T-cell (primary cell): ENCODE data around the gene NGDN. TPM values are rescaled to one million over a fixed set of nuclear protein-coding genes. Genes with fewer than 3 reads are reported as not detected.

Experiments used
- ATAC-seq, 4 experiments: fragments of 200-7000 bp in 3 of 4; fragments of 150-1000 bp in 1 of 4; cut with Tn5 transposase; replicated peaks in 1 of 4; 1 replicate in 3 of 4; 2 replicates in 1 of 4; pipeline ENCODE4 v1.10.0; 2021; ENCODE audit warnings: moderate library complexity in 3 of 4, mild to moderate bottlenecking in 2 of 4, moderate number of reproducible peaks in 1 of 4
- CTCF ChIA-PET, 2 donors: fragments of 300-600 bp; sonication (Branson Sonifier 250); formaldehyde crosslinking; loops; one replicate each; lab custom pipeline; 2022; ENCODE audit warnings: antibody characterized with exemption in 2 of 2; lab: Charles Lee
- POLR2A ChIA-PET, 2 donors: fragments of 300-600 bp; sonication (Branson Sonifier 250); formaldehyde crosslinking; loops; one replicate each; lab custom pipeline; 2022; ENCODE audit warnings: antibody characterized with exemption in 2 of 2; lab: Charles Lee
- DNase-seq, 35 experiments: peaks; one replicate each; pipeline versions ENCODE4 v3.0.0 to v3.0.0-alpha.2; 2013 to 2023
- H3K27ac ChIP-seq: one replicate; pipeline ENCODE4 v1.5.1; 2013; ENCODE audit warnings: low read length
- H3K27me3 ChIP-seq, 2 experiments: replicated peaks in 1 of 2; 1 replicate in 1 of 2; 2 replicates in 1 of 2; pipeline versions ENCODE4 v1.6.1 to v1.7.0; 2013; ENCODE audit warnings: low read length in 1 of 2, mixed read lengths in 1 of 2; ENCODE audit not compliant: control insufficient read depth in 2 of 2, insufficient read depth in 2 of 2; ENCODE audit errors: extremely low read depth in 1 of 2
- H3K36me3 ChIP-seq, 2 donors: 1 replicate in 1 of 2; 2 replicates in 1 of 2; pipeline versions ENCODE4 v1.6.1 to v1.7.0; 2013; ENCODE audit warnings: low read length in 1 of 2; ENCODE audit not compliant: control insufficient read depth in 2 of 2, insufficient read depth in 1 of 2; ENCODE audit errors: extremely low read depth in 1 of 2
- H3K4me1 ChIP-seq, 2 experiments: 1 replicate in 1 of 2; 2 replicates in 1 of 2; pipeline versions ENCODE4 v1.6.1 to v1.7.0; 2013; ENCODE audit warnings: low read length in 2 of 2, mixed read lengths in 1 of 2; ENCODE audit not compliant: insufficient read depth in 2 of 2, control insufficient read depth in 1 of 2; ENCODE audit errors: extremely low read depth in 1 of 2
- H3K4me3 ChIP-seq, 2 donors: 1 replicate in 1 of 2; 2 replicates in 1 of 2; pipeline versions ENCODE4 v1.5.1 to v1.7.0; 2013; ENCODE audit warnings: mild to moderate bottlenecking in 2 of 2, low read length in 1 of 2, moderate library complexity in 1 of 2; ENCODE audit not compliant: control insufficient read depth in 1 of 2; ENCODE audit errors: extremely low read depth in 1 of 2
- H3K9me3 ChIP-seq: 2 replicates; pipeline ENCODE4 v1.7.0; 2013
- H3K27ac Mint-ChIP-seq, 2 donors: one replicate each; pipeline ENCODE4 v1.8.0; 2020 to 2021; ENCODE audit warnings: mild to moderate bottlenecking in 2 of 2, mixed read lengths in 2 of 2
- H3K27me3 Mint-ChIP-seq, 2 donors: one replicate each; pipeline ENCODE4 v1.8.0; 2021 to 2022; ENCODE audit warnings: mixed read lengths in 2 of 2
- H3K36me3 Mint-ChIP-seq: one replicate; pipeline ENCODE4 v1.8.0; 2021; ENCODE audit warnings: mixed read lengths
- H3K4me1 Mint-ChIP-seq, 3 donors: one replicate each; pipeline ENCODE4 v1.8.0; 2020 to 2022; ENCODE audit warnings: mixed read lengths in 3 of 3, mild to moderate bottlenecking in 1 of 3
- H3K4me3 Mint-ChIP-seq, 3 donors: one replicate each; pipeline ENCODE4 v1.8.0; 2020 to 2022; ENCODE audit warnings: mild to moderate bottlenecking in 3 of 3, mixed read lengths in 3 of 3, moderate library complexity in 3 of 3
- H3K9me3 Mint-ChIP-seq, 3 donors: one replicate each; pipeline ENCODE4 v1.8.0; 2020 to 2022; ENCODE audit warnings: mixed read lengths in 3 of 3
- WGBS: methylation state at CpG from one replicate; pipeline ENCODE4 v1.1.5; 2013; ENCODE audit warnings: missing lambda C conversion rate; ENCODE audit not compliant: insufficient coverage; 5-methylcytosine and 5-hydroxymethylcytosine counted together
- total RNA-seq, 35 experiments: library from RNA in 6 of 35; stranded (reverse) in 6 of 35; fragments of 120-200 nt in 1 of 35; gene quantifications; one replicate each; pipeline versions ENCODE4 v1.2.1 to v1.2.4 and lab custom pipeline; 2013 to 2026

Gene NGDN
- total RNA-seq, 5 donors from 2014 or later (not counting 1 experiment from before 2014, with no cell fraction given): 56.5 to 121 (median 63.7) TPM

GRCh38 chr14:23468704-23469126, 788 bp upstream of the NGDN start:
- no peaks in the 10 kb centered on the region for H3K27me3 Mint-ChIP-seq
- 89% methylated on average over 13 of the region's 15 CpGs for WGBS
- no peak overlapping the region for H3K4me3 Mint-ChIP-seq
- H3K9me3 Mint-ChIP-seq: no peaks in the 10 kb centered on the region
- ChIA-PET POLR2A (no interaction called here), CTCF (interaction anchor here in 1 of 2 donors (1.8 to 2.6 kb wide), 2 partner anchors 10 to 148 kb away, joined by 4 to 11 read pairs; partner anchors contain the start of gene PABPN1)
- ATAC-seq (peak in 2 of 4 experiments; percentile 2 to 4), DNase-seq (no peak)
- H3K27ac Mint-ChIP-seq: no peak overlapping the region
- H3K4me1 ChIP-seq: peaks cover 5 to 11% of the 10 kb centered on the region in 2 experiments
- H3K4me3 ChIP-seq: peak overlapping the region; percentile 42 to 77
- H3K27ac ChIP-seq: peak overlapping the region; percentile 79
- H3K36me3 Mint-ChIP-seq: peaks cover 9% of the 10 kb centered on the region
- H3K9me3 ChIP-seq: no peaks in the 10 kb centered on the region
- H3K4me1 Mint-ChIP-seq: peaks cover 6 to 11% (median 11%) of the 10 kb centered on the region in 3 donors
- peaks cover 4 to 30% of the 10 kb centered on the region in 2 donors for H3K36me3 ChIP-seq
- no peaks in the 10 kb centered on the region for H3K27me3 ChIP-seq

- ChIA-PET POLR2A (interaction anchor here in 1 of 2 donors (0.6 kb wide), 1 partner anchor 82 kb away, joined by 4 read pairs; no protein-coding TSS in a partner anchor), CTCF (interaction anchor here in 1 of 2 donors (1.0 to 2.6 kb wide), 4 partner anchors 8 to 645 kb away, joined by 3 to 11 read pairs (median 4); partner anchors contain the start of genes DCAF11 and NRL)
- Mint-ChIP-seq H3K27ac (no peak overlapping the region), H3K27me3 (no peaks in the 10 kb centered on the region), H3K9me3 (no peaks in the 10 kb centered on the region), H3K4me3 (no peak overlapping the region), H3K4me1 (peaks cover 6 to 11% (median 11%) of the 10 kb centered on the region in 3 donors), H3K36me3 (peaks cover 16% of the 10 kb centered on the region)
- DNase-seq (no peak), ATAC-seq (peak in 3 of 4 experiments; percentile 2 to 4 (median 2))
- 0% methylated on average over 2 of the region's 11 CpGs for WGBS
- H3K27ac ChIP-seq: peak overlapping the region; percentile 79
- peaks cover 5 to 11% of the 10 kb centered on the region in 2 experiments for H3K4me1 ChIP-seq
- H3K9me3 ChIP-seq: no peaks in the 10 kb centered on the region
- peak overlapping the region; percentile 77 to 87 for H3K4me3 ChIP-seq
- peaks cover 4 to 41% of the 10 kb centered on the region in 2 donors for H3K36me3 ChIP-seq
- H3K27me3 ChIP-seq: no peaks in the 10 kb centered on the region
These were observed 452 bp downstream of the NGDN start for GRCh38 chr14:23469906-23470403.

GRCh38 chr14:23470947-23471346, 1.4 kb downstream of the NGDN start:
- Mint-ChIP-seq H3K36me3 (peaks cover 24% of the 10 kb centered on the region), H3K27ac (peak overlapping the region in 1 of 2 donors; percentile 58), H3K9me3 (no peaks in the 10 kb centered on the region), H3K4me1 (peaks cover 6 to 11% (median 11%) of the 10 kb centered on the region in 3 donors), H3K27me3 (no peaks in the 10 kb centered on the region), H3K4me3 (no peak overlapping the region)
- peaks cover 5 to 11% of the 10 kb centered on the region in 2 experiments for H3K4me1 ChIP-seq
- WGBS: 60% methylated on average over 1 of the region's 1 CpG
- ChIA-PET CTCF (interaction anchor here in 1 of 2 donors (0.7 kb wide), 1 partner anchor 170 kb away, joined by 3 read pairs; no protein-coding TSS in a partner anchor), POLR2A (no interaction called here)
- no peaks in the 10 kb centered on the region for H3K27me3 ChIP-seq
- no peak for ATAC-seq
- no peak overlapping the region for H3K4me3 ChIP-seq
- no peak for DNase-seq
- H3K27ac ChIP-seq: no peak overlapping the region
- H3K9me3 ChIP-seq: no peaks in the 10 kb centered on the region
- H3K36me3 ChIP-seq: peaks cover 4 to 51% of the 10 kb centered on the region in 2 donors

- H3K9me3 Mint-ChIP-seq: no peaks in the 10 kb centered on the region
- POLR2A ChIA-PET: interaction anchor here (0.6 to 0.7 kb wide), 3 partner anchors 80 to 279 kb away, joined by 3 to 4 read pairs (median 3); no protein-coding TSS in a partner anchor
- H3K27ac Mint-ChIP-seq: peak overlapping the region in 1 of 2 donors; percentile 48
- Histone ChIP-seq H3K4me3 (no peak overlapping the region), H3K27ac (no peak overlapping the region), H3K4me1 (no peaks in the 10 kb centered on the region), H3K9me3 (no peaks in the 10 kb centered on the region), H3K27me3 (no peaks in the 10 kb centered on the region), H3K36me3 (peaks cover 9 to 61% of the 10 kb centered on the region in 2 donors)
- no CpG with 5 or more reads among the region's 5 CpGs for WGBS
- H3K36me3 Mint-ChIP-seq: peaks cover 43% of the 10 kb centered on the region
- no peak overlapping the region for H3K4me3 Mint-ChIP-seq
- DNase-seq (peak; percentile 9 to 81 (median 63)), ATAC-seq (peak; percentile 43 to 74 (median 68))
- H3K27me3 Mint-ChIP-seq: no peaks in the 10 kb centered on the region
- CTCF ChIA-PET: interaction anchor here (0.6 to 9.1 kb wide), 26 partner anchors 9 to 965 kb away, joined by 3 to 107 read pairs (median 4); partner anchors contain the start of genes AP1G2 (in 1 of the 2), NGDN (in 1 of the 2) and THTPA (in 1 of the 2)
- H3K4me1 Mint-ChIP-seq: peaks cover 7 to 18% (median 8%) of the 10 kb centered on the region in 3 donors
These were observed 8.7 kb downstream of the NGDN start for GRCh38 chr14:23478109-23478759.

GRCh38 chr14:23481362-23481970, 12.0 kb downstream of the NGDN start:
- DNase-seq: no peak
- no peak overlapping the region for H3K4me3 ChIP-seq
- CTCF ChIA-PET: interaction anchor here (0.6 to 9.1 kb wide), 2 partner anchors 57 to 78 kb away, joined by 10 to 107 read pairs; partner anchors contain the start of gene THTPA (in 1 of the 2)
- no peaks in the 10 kb centered on the region for H3K9me3 Mint-ChIP-seq
- no peaks in the 10 kb centered on the region for H3K4me1 ChIP-seq
- H3K36me3 ChIP-seq: peaks cover 7 to 45% of the 10 kb centered on the region in 2 donors
- H3K4me1 Mint-ChIP-seq: peaks cover 7 to 18% (median 8%) of the 10 kb centered on the region in 3 donors
- 100% methylated on average over 1 of the region's 3 CpGs for WGBS
- no peak overlapping the region for H3K27ac ChIP-seq
- no peaks in the 10 kb centered on the region for H3K27me3 ChIP-seq
- no peaks in the 10 kb centered on the region for H3K9me3 ChIP-seq
- H3K4me3 Mint-ChIP-seq: no peak overlapping the region
- no peak for ATAC-seq
- no peaks in the 10 kb centered on the region for H3K27me3 Mint-ChIP-seq
- peaks cover 41% of the 10 kb centered on the region for H3K36me3 Mint-ChIP-seq
- POLR2A ChIA-PET: no interaction called here
- no peak overlapping the region for H3K27ac Mint-ChIP-seq
